H1 (cell line): ENCODE results near the gene LTO1. TPM values are rescaled to one million over a fixed set of nuclear protein-coding genes. Genes with fewer than 3 reads are reported as not detected.

Experiments used
- CTCF ChIA-PET: fragments of 300-600 bp; sonication (Branson Sonifier 250); formaldehyde crosslinking; loops from one replicate; lab custom pipeline; 2021; ENCODE audit not compliant: partially characterized antibody; lab: Charles Lee
- POLR2A ChIA-PET: fragments of 300-600 bp; sonication (Branson Sonifier 250); formaldehyde crosslinking; loops from one replicate; lab custom pipeline; 2021; ENCODE audit warnings: inconsistent platforms; ENCODE audit not compliant: partially characterized antibody; lab: Charles Lee
- DNase-seq, 2 experiments: peaks; one replicate each; pipeline versions ENCODE4 v3.0.0 to v3.0.0-alpha.2; 2010 to 2022; ENCODE audit warnings: low spot score in 2 of 2, low read depth in 1 of 2, mixed read lengths in 1 of 2
- FAIRE-seq: peaks from 2 replicates; lab custom pipeline; 2011; peaks lifted over from hg19 to GRCh38; lab: Jason Lieb, UNC
- H2AFZ ChIP-seq: 2 replicates; pipeline ENCODE4 v1.8.1; 2012; ENCODE audit warnings: low read length, inconsistent platforms
- H2AK5ac ChIP-seq: 2 replicates; pipeline ENCODE4 v1.6.1; 2013; ENCODE audit warnings: low read depth, low read length
- H2BK120ac ChIP-seq: replicated peaks from 2 replicates; pipeline ENCODE3; 2013; ENCODE audit warnings: low read depth, low read length, inconsistent platforms
- H2BK12ac ChIP-seq: 2 replicates; pipeline ENCODE4 v1.6.1; 2013; ENCODE audit warnings: low read depth, low read length
- H2BK15ac ChIP-seq: 2 replicates; pipeline ENCODE4 v1.6.1; 2013; ENCODE audit warnings: low read length
- H2BK20ac ChIP-seq: 2 replicates; pipeline ENCODE4 v1.6.1; 2013; ENCODE audit warnings: low read length
- H2BK5ac ChIP-seq: 2 replicates; pipeline ENCODE4 v1.6.1; 2013; ENCODE audit warnings: low read depth, low read length
- H3K14ac ChIP-seq: 2 replicates; pipeline ENCODE4 v1.6.1; 2013; ENCODE audit warnings: inconsistent platforms; ENCODE audit not compliant: insufficient read length
- H3K18ac ChIP-seq: 2 replicates; pipeline ENCODE4 v1.6.1; 2013; ENCODE audit warnings: low read length; ENCODE audit errors: extremely low read depth
- H3K23ac ChIP-seq: 2 replicates; pipeline ENCODE4 v1.6.1; 2013; ENCODE audit warnings: inconsistent platforms; ENCODE audit not compliant: insufficient read length
- H3K23me2 ChIP-seq: 2 replicates; pipeline ENCODE4 v1.6.1; 2013; ENCODE audit warnings: low read depth, low read length
- H3K27ac ChIP-seq: 2 replicates; pipeline ENCODE4 v1.6.1; 2011; ENCODE audit warnings: low read depth, low read length, inconsistent platforms
- H3K27me3 ChIP-seq, 4 experiments: replicated peaks in 1 of 4; 1 replicate in 1 of 4; 2 replicates in 3 of 4; pipeline versions ENCODE4 v1.6.1 to v1.8.1; 2011 to 2013; ENCODE audit warnings: low read length in 3 of 4, mild to moderate bottlenecking in 3 of 4, inconsistent platforms in 2 of 4, mixed read lengths in 2 of 4, moderate library complexity in 1 of 4; ENCODE audit not compliant: control insufficient read depth in 3 of 4, insufficient read depth in 3 of 4; ENCODE audit errors: extremely low read depth in 1 of 4
- H3K36me3 ChIP-seq, 4 experiments: 2 replicates each; pipeline versions ENCODE4 v1.6.1 to v1.8.1; 2011 to 2013; ENCODE audit warnings: mild to moderate bottlenecking in 4 of 4, low read length in 3 of 4, moderate library complexity in 2 of 4, control low read depth in 1 of 4, inconsistent platforms in 1 of 4; ENCODE audit not compliant: insufficient read depth in 4 of 4, control insufficient read depth in 2 of 4
- H3K4ac ChIP-seq: replicated peaks from 2 replicates; pipeline ENCODE3; 2013; ENCODE audit warnings: low read length, low read depth, mixed read lengths, inconsistent platforms; ENCODE audit not compliant: insufficient read length
- H3K4me1 ChIP-seq, 4 experiments: replicated peaks in 1 of 4; 1 replicate in 1 of 4; 2 replicates in 3 of 4; pipeline versions ENCODE4 v1.6.1 to v1.8.1; 2011 to 2013; ENCODE audit warnings: low read length in 3 of 4, inconsistent platforms in 2 of 4, mixed read lengths in 1 of 4; ENCODE audit not compliant: insufficient read depth in 4 of 4, control insufficient read depth in 3 of 4
- H3K4me2 ChIP-seq, 2 experiments: 2 replicates each; pipeline versions ENCODE4 v1.6.1 to v1.8.1; 2011 to 2013; ENCODE audit warnings: low read depth in 2 of 2, low read length in 2 of 2, control low read depth in 1 of 2, inconsistent platforms in 1 of 2, mild to moderate bottlenecking in 1 of 2; ENCODE audit not compliant: insufficient read depth in 1 of 2
- H3K4me3 ChIP-seq, 4 experiments: fragments of 200-600, 300-600 bp in 1 of 4; sonication (generic), shearing (Covaris generic), sonication (Bioruptor Twin) in 1 of 4; 2 replicates each; pipeline versions ENCODE4 v1.5.1 to v1.8.1; 2011 to 2016; ENCODE audit warnings: low read length in 4 of 4, low read depth in 3 of 4, control low read depth in 2 of 4, inconsistent platforms in 2 of 4, mild to moderate bottlenecking in 2 of 4, mixed read lengths in 1 of 4, moderate library complexity in 1 of 4; ENCODE audit not compliant: insufficient read depth in 2 of 4; ENCODE audit errors: extremely low read depth in 1 of 4
- H3K56ac ChIP-seq: replicated peaks from 2 replicates; pipeline ENCODE3; 2013; ENCODE audit warnings: low read depth, mild to moderate bottlenecking, mixed read lengths, low read length, inconsistent platforms; ENCODE audit not compliant: insufficient read length
- H3K79me1 ChIP-seq: 2 replicates; pipeline ENCODE4 v1.6.1; 2013; ENCODE audit warnings: low read depth, low read length, control low read depth
- H3K79me2 ChIP-seq, 2 experiments: 2 replicates each; pipeline versions ENCODE4 v1.6.1 to v1.8.1; 2012 to 2013; ENCODE audit warnings: low read length in 2 of 2, mild to moderate bottlenecking in 2 of 2, inconsistent platforms in 1 of 2; ENCODE audit not compliant: insufficient read depth in 2 of 2, control insufficient read depth in 1 of 2
- H3K9ac ChIP-seq, 4 experiments: replicated peaks in 1 of 4; 1 replicate in 1 of 4; 2 replicates in 3 of 4; pipeline versions ENCODE4 v1.6.1 to v1.8.1; 2011 to 2013; ENCODE audit warnings: low read depth in 3 of 4, low read length in 3 of 4, control low read depth in 2 of 4, mild to moderate bottlenecking in 2 of 4, moderate library complexity in 2 of 4, inconsistent platforms in 1 of 4; ENCODE audit errors: extremely low read depth in 1 of 4
- H3K9me3 ChIP-seq, 2 experiments: 2 replicates each; pipeline versions ENCODE4 v1.6.1 to v1.8.1; 2012 to 2013; ENCODE audit warnings: mild to moderate bottlenecking in 2 of 2, moderate library complexity in 2 of 2, control low read depth in 1 of 2, inconsistent platforms in 1 of 2, low read depth in 1 of 2, low read length in 1 of 2, mixed read lengths in 1 of 2; ENCODE audit not compliant: insufficient read depth in 2 of 2
- H4K20me1 ChIP-seq, 2 experiments: replicated peaks in 1 of 2; 2 replicates each; pipeline versions ENCODE3 to v1.8.1; 2011 to 2013; ENCODE audit warnings: inconsistent platforms in 2 of 2, low read length in 2 of 2, mild to moderate bottlenecking in 1 of 2; ENCODE audit not compliant: insufficient read depth in 2 of 2, control insufficient read depth in 1 of 2
- H4K5ac ChIP-seq: 2 replicates; pipeline ENCODE4 v1.6.1; 2013; ENCODE audit warnings: low read length, low read depth, mixed read lengths, inconsistent platforms; ENCODE audit not compliant: insufficient read length
- H4K8ac ChIP-seq: 2 replicates; pipeline ENCODE4 v1.8.0; 2013; ENCODE audit warnings: mild to moderate bottlenecking, moderate library complexity, low read length, inconsistent platforms; ENCODE audit not compliant: insufficient read depth; ENCODE audit errors: extremely low read depth
- H4K91ac ChIP-seq: replicated peaks from 2 replicates; pipeline ENCODE3; 2013; ENCODE audit warnings: low read length, mixed read lengths, inconsistent platforms; ENCODE audit not compliant: insufficient read length
- WGBS, 2 experiments: shearing (Covaris generic) in 1 of 2; methylation state at CpG; one replicate each; pipeline versions ENCODE4 v1.1.6 to v1.1.7; 2013 to 2015; ENCODE audit warnings: low lambda C conversion rate in 2 of 2, mixed read lengths in 2 of 2, inconsistent platforms in 1 of 2, low coverage in 1 of 2, missing lambda C conversion rate in 1 of 2; ENCODE audit not compliant: insufficient replicate concordance in 2 of 2, insufficient coverage in 1 of 2, insufficient read length in 1 of 2; ENCODE audit errors: extremely low coverage in 1 of 2, missing lambda C conversion rate in 1 of 2; 5-methylcytosine and 5-hydroxymethylcytosine counted together
- polyA plus RNA-seq, 7 experiments: library from polyadenylated mRNA; depleted of rRNA in 3 of 7; stranded (reverse) in 5 of 7; unstranded in 2 of 7; fragments of >200 nt in 5 of 7; fragments of 200-250 nt in 2 of 7; gene quantifications; 1 replicate in 5 of 7; 2 replicates in 1 of 7; 4 replicates in 1 of 7; pipeline versions ENCODE4 v1.2.1 to v1.2.3, GENCODE V29; 2011 to 2013; ENCODE audit warnings: missing spikeins in 2 of 7, mixed read lengths in 2 of 7
- total RNA-seq: library from RNA; stranded (reverse); fragmentation: NEBNext Ultra II Directional; extraction: Animal tissue kit (Norgen Biotek cat#: 25700); gene quantifications from 2 replicates; pipeline ENCODE4 v1.2.1, GENCODE V29; 2021

The LTO1 gene
- total and polyA plus RNA-seq, 2 of the 8 experiments (the other 6 are each of a cell fraction or from before 2014, with no cell fraction given): 15.4 to 21.3 TPM

- no peak for FAIRE-seq
- no peak overlapping the region for H3K9ac ChIP-seq
These were observed 9.5 kb downstream of the LTO1 start for GRCh38 chr11:69665669-69666068.

More at GRCh38 chr11:69665669-69666068, 9.5 kb downstream of the LTO1 start:
- Histone ChIP-seq H3K9me3 (no peaks in the 10 kb centered on the region), H3K14ac (no peak overlapping the region), H2BK20ac (no peak overlapping the region), H3K4me2 (no peak overlapping the region), H3K4me3 (no peak overlapping the region), H4K5ac (no peak overlapping the region), H3K18ac (no peak overlapping the region), H3K79me2 (no peaks in the 10 kb centered on the region), H2AK5ac (no peak overlapping the region), H3K36me3 (peaks cover 0 to 12% (median under 1%) of the 10 kb centered on the region in 4 experiments; a peak in 4 of 8 replicates), H4K20me1 (peaks cover 0 to 2% of the 10 kb centered on the region in 2 experiments), H3K4ac (no peak overlapping the region), H3K27ac (no peak overlapping the region), H3K79me1 (0 out of 2 replicates have a peak, but pooled peaks cover 2% of the 10 kb centered on the region), H4K8ac (no peak overlapping the region), H2BK5ac (no peak overlapping the region), H2AFZ (no peak overlapping the region), H3K4me1 (no peaks in the 10 kb centered on the region), H3K23ac (no peak overlapping the region), H2BK15ac (no peak overlapping the region), H3K27me3 (no peaks in the 10 kb centered on the region), H2BK12ac (no peak overlapping the region), H4K91ac (no peak overlapping the region), H3K23me2 (no peaks in the 10 kb centered on the region), H2BK120ac (no peak overlapping the region), H3K56ac (no peak overlapping the region)
- ChIA-PET CTCF (interaction anchor here (0.6 to 1.6 kb wide), 5 partner anchors 9 to 552 kb away, joined by 3 to 7 read pairs (median 4); partner anchors contain the start of genes LTO1 and MYEOV), POLR2A (interaction anchor here (1.2 kb wide), 1 partner anchor 9 kb away, joined by 4 read pairs; no protein-coding TSS in a partner anchor)
- DNase-seq: no peak
- WGBS, 2 experiments: 93% methylated on average over 11 of the region's 11 CpGs; no CpG with 5 or more reads in 1 of the 2 experiments
